Esophagus squamous epithelium (tissue), 5 donors: ENCODE results near the gene OPCML. TPM values are rescaled to one million over a fixed set of nuclear protein-coding genes. Genes with fewer than 3 reads are reported as not detected.

Source experiments
- DNase-seq: peaks from one replicate; lab custom pipeline; 2025; lab: John Stamatoyannopoulos, UW
- H3K27ac ChIP-seq, 4 donors: fragments of 200-600 bp; sonication (generic); one replicate each; pipeline ENCODE4 v1.5.1; 2016 to 2019; ENCODE audit warnings: mild to moderate bottlenecking in 1 of 4
- H3K27me3 ChIP-seq, 4 donors: fragments of 200-600 bp; sonication (generic); 1 replicate in 3 of 4; 2 replicates in 1 of 4; pipeline versions ENCODE4 v1.5.1 to v1.6.0; 2017 to 2021; ENCODE audit warnings: antibody characterized with exemption in 1 of 4
- H3K36me3 ChIP-seq, 3 donors: fragments of 200-600 bp; sonication (generic); one replicate each; pipeline ENCODE4 v1.5.1; 2016 to 2019
- H3K4me1 ChIP-seq, 3 donors: fragments of 200-600 bp; sonication (generic); one replicate each; pipeline ENCODE4 v1.5.1; 2017 to 2019
- H3K4me3 ChIP-seq, 4 donors: fragments of 200-600 bp; sonication (generic); 1 replicate in 3 of 4; 2 replicates in 1 of 4; pipeline ENCODE4 v1.5.1; 2016 to 2019; ENCODE audit warnings: mild to moderate bottlenecking in 2 of 4, moderate library complexity in 1 of 4
- H3K9me3 ChIP-seq, 3 donors: fragments of 200-600 bp; sonication (generic); one replicate each; pipeline ENCODE4 v1.5.1; 2016 to 2019
- CTCF ChIP-seq, 6 experiments: fragments of 450-650 bp in 4 of 6; fragments of 200-600 bp in 2 of 6; sonication (generic) in 2 of 6; IDR thresholded peaks; one replicate each; pipeline ENCODE4 v1.5.1; 2016 to 2019; ENCODE audit warnings: antibody characterized with exemption in 6 of 6, mild to moderate bottlenecking in 4 of 6, moderate library complexity in 4 of 6
- POLR2A ChIP-seq, 4 donors: fragments of 450-650 bp; IDR thresholded peaks; one replicate each; pipeline ENCODE4 v1.6.1; 2017; ENCODE audit warnings: antibody characterized with exemption in 4 of 4, mild to moderate bottlenecking in 4 of 4, moderate library complexity in 3 of 4
- WGBS, 2 donors: methylation state at CpG; one replicate each; pipeline ENCODE4 v1.1.5; 2018; 5-methylcytosine and 5-hydroxymethylcytosine counted together
- intact Hi-C: fragments of 100-400 bp; cut with DNase I; formaldehyde crosslinking; loops from one replicate; pipeline ENCODE4 v1.15.0; 2022
- total RNA-seq, 4 donors: library from RNA; depleted of rRNA; stranded (reverse); fragments of >200 nt; gene quantifications; one replicate each; pipeline ENCODE4 v1.1.0, GENCODE V29; 2016
- donor health status: DM: yes; HTN: yes; CAD: no.

Gene OPCML
- total RNA-seq, 4 donors from 2014 or later = under 0.01 TPM; not detected in 3

DNA sequence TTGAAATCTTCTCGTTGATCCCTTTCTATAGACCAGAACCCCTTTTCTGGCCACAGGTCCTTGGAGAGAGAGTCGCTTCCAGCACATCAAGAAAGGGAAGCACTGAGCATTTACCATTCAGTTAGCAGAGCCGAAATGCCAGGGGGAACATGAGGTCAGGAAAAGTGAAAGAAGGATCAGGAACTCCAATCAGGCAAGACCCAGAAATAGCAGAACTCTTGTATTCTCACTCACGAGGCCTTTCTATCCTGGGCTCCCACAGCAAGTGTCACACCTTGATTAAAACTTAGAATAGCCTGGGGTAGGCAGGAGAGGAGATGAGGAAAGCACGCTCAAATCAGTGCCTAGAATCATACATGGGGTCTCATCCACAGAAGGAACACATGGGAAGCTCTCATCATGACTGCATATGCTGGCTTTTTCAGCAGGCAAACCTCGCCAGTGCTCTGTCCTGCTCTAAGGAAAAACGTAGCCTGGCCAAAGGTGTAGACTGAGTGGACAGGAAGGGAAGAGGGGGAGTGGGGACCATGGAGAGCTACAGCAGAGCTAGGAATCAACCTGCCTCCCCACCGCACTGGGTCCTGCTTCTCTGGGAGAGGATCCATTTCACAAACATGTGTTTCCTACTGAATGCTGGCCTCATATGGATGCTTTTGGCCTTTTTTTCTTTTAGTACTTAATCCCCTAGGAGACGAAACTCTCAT lies 40.5 kb downstream of the OPCML start:
- no peak overlapping the region for H3K4me3 ChIP-seq
- TF ChIP-seq CTCF (IDR thresholded peaks at IDR 0.05) (no peak), POLR2A (IDR thresholded peaks at IDR 0.05) (no peak)
- intact Hi-C loops = no loop called here
- H3K4me1 ChIP-seq = no peaks in the 10 kb centered on the region
- H3K27ac ChIP-seq = no peak overlapping the region
- WGBS, 2 donors = 51 to 70% methylated on average over 9 of the region's 9 CpGs
- H3K36me3 ChIP-seq = no peaks in the 10 kb centered on the region
- no peaks in the 10 kb centered on the region for H3K9me3 ChIP-seq
- no peak for DNase-seq
- no peaks in the 10 kb centered on the region for H3K27me3 ChIP-seq

DNA sequence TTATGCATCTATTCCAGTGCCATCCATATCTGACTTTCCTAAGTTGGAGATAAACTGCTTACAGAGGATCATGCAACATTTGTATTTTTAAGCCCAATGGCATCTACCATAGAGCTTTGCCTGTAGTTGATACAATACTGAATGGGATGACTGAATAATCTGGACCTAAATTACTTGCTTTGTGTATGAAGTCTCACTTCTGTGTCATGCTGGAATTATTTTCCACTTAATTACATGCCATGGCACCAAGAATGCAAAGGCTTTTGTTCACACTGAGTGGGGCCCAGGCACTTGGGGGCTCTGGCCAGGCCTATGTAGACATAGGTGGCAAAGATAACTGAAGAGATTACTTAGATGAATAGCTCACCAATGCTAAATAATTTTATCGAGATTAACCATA lies 51.6 kb downstream of the OPCML start:
- Histone ChIP-seq H3K27me3 (no peaks in the 10 kb centered on the region), H3K4me1 (peaks cover 0 to 10% (median 0%) of the 10 kb centered on the region in 3 donors), H3K36me3 (no peaks in the 10 kb centered on the region), H3K27ac (no peak overlapping the region), H3K9me3 (no peaks in the 10 kb centered on the region), H3K4me3 (no peak overlapping the region)
- TF ChIP-seq CTCF (IDR thresholded peaks at IDR 0.05) (no peak), POLR2A (IDR thresholded peaks at IDR 0.05) (no peak)
- intact Hi-C loops = no loop called here
- DNase-seq = no peak
- 58 to 81% methylated on average over 1 of the region's 1 CpG for WGBS, 2 donors

- no peak for DNase-seq
- H3K9me3 ChIP-seq = no peaks in the 10 kb centered on the region
- TF ChIP-seq CTCF (IDR thresholded peaks at IDR 0.05) = no peak
- intact Hi-C loops = no loop called here
- no peaks in the 10 kb centered on the region for H3K36me3 ChIP-seq
- no peaks in the 10 kb centered on the region for H3K27me3 ChIP-seq
- H3K27ac ChIP-seq = no peak overlapping the region
- 80 to 100% methylated on average over 1 of the region's 2 CpGs for WGBS, 2 donors
- H3K4me1 ChIP-seq = peaks cover 0 to 10% (median 0%) of the 10 kb centered on the region in 3 donors
- no peak overlapping the region for H3K4me3 ChIP-seq
Observed at GRCh38 chr11:133479209-133479608, 53.1 kb downstream of the OPCML start.

DNA sequence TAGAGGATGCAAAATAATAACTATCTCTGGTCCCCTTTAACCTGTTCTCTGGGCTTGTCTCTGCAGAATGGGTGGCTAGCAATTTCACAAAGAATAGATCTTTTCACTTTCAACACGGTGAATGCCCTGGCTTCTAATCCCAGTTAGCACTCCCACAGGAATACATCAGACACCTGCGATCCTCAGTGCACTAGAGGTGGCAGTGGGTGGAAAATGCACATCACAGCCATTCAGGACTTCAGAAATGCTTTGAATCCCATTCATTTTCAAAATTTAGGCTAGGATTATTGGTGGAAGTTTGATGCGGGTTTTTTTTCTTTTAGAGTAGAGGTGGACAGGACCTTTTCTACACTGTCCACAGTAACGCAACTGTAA lies 55.1 kb downstream of the OPCML start:
- Histone ChIP-seq H3K27ac (no peak overlapping the region), H3K36me3 (no peaks in the 10 kb centered on the region), H3K9me3 (no peaks in the 10 kb centered on the region), H3K4me1 (peaks cover 0 to 10% (median 0%) of the 10 kb centered on the region in 3 donors), H3K27me3 (no peaks in the 10 kb centered on the region), H3K4me3 (no peak overlapping the region)
- DNase-seq = no peak
- intact Hi-C loops = no loop called here
- TF ChIP-seq CTCF (IDR thresholded peaks at IDR 0.05) (no peak), POLR2A (IDR thresholded peaks at IDR 0.05) (no peak)
- 62 to 71% methylated on average over 3 to 4 of the region's 4 CpGs for WGBS, 2 donors

GRCh38 chr11:133476570-133477250 lies 55.6 kb downstream of the OPCML start:
- H3K27me3 ChIP-seq = no peaks in the 10 kb centered on the region
- whole genome bisulfite sequencing, 2 donors = 41 to 43% methylated on average over 11 of the region's 11 CpGs
- H3K9me3 ChIP-seq = no peaks in the 10 kb centered on the region
- no peak overlapping the region for H3K27ac ChIP-seq
- H3K4me1 ChIP-seq = peaks cover 0 to 10% (median 0%) of the 10 kb centered on the region in 3 donors
- no peak for DNase-seq
- intact Hi-C loops = no loop called here
- no peak overlapping the region for H3K4me3 ChIP-seq
- TF ChIP-seq CTCF (IDR thresholded peaks at IDR 0.05) = no peak
- no peaks in the 10 kb centered on the region for H3K36me3 ChIP-seq
